ENCODE measurements around the gene MYO7A.

Gene MYO7A

GRCh38 chr11:77200351-77201268 lies 72.6 kb downstream of the MYO7A start:
- no peak for DNase-seq (ENCODE audit: low read depth)

GRCh38 chr11:77201370-77201769 lies 73.3 kb downstream of the MYO7A start:
- DNase-seq (ENCODE audit: low read depth) = no peak

GRCh38 chr11:77201991-77202841 lies 74.2 kb downstream of the MYO7A start:
- DNase-seq (ENCODE audit: low read depth) = no peak

- DNase-seq (ENCODE audit: low read depth) = peak; percentile 29
Observed at GRCh38 chr11:77202941-77203900, 75.2 kb downstream of the MYO7A start.

- DNase-seq (ENCODE audit: low read depth) = no peak
Observed at GRCh38 chr11:77203901-77204753, 76.1 kb downstream of the MYO7A start.

- no peak for DNase-seq (ENCODE audit: low read depth)
Observed at GRCh38 chr11:77204754-77205466, 76.9 kb downstream of the MYO7A start.

- DNase-seq (ENCODE audit: low read depth) = no peak
Observed at GRCh38 chr11:77205467-77206263, 77.6 kb downstream of the MYO7A start.

- no peak for DNase-seq (ENCODE audit: low read depth)
Observed at GRCh38 chr11:77206264-77207018, 78.4 kb downstream of the MYO7A start.

- DNase-seq (ENCODE audit: low read depth) = no peak
Observed at GRCh38 chr11:77207019-77207485, 79.0 kb downstream of the MYO7A start.

- no peak for DNase-seq (ENCODE audit: low read depth)
Observed at GRCh38 chr11:77207618-77208313, 79.7 kb downstream of the MYO7A start.

GRCh38 chr11:77208535-77208934 lies 80.5 kb downstream of the MYO7A start:
- no peak for DNase-seq (ENCODE audit: low read depth)

- DNase-seq (ENCODE audit: low read depth) = no peak
Observed at GRCh38 chr11:77209663-77210062, 81.6 kb downstream of the MYO7A start.

GRCh38 chr11:77211040-77211451 lies 83.0 kb downstream of the MYO7A start:
- no peak for DNase-seq (ENCODE audit: low read depth)

- DNase-seq (ENCODE audit: low read depth) = no peak
Observed at GRCh38 chr11:77211594-77212251, 83.7 kb downstream of the MYO7A start.

- no peak for DNase-seq (ENCODE audit: low read depth)
Observed at GRCh38 chr11:77212314-77213007, 84.4 kb downstream of the MYO7A start.

- no peak for DNase-seq (ENCODE audit: low read depth)
Observed at GRCh38 chr11:77213029-77213579, 85.1 kb downstream of the MYO7A start.
